Mesodermal cell (in vitro differentiated cells): ENCODE results near the gene B4GAT1. TPM values are rescaled to one million over a fixed set of nuclear protein-coding genes. Genes with fewer than 3 reads are reported as not detected.
"Not testable (repeated sequence)": the region's sequence is repeated elsewhere in the genome, so short reads cannot be mapped to it uniquely, and the experiment has no call there.

Experiments used
- H3K27ac ChIP-seq: 2 replicates; pipeline ENCODE4 v1.7.0; 2013; ENCODE audit warnings: mild to moderate bottlenecking, low read depth, low read length, moderate library complexity; ENCODE audit not compliant: severe bottlenecking
- H3K36me3 ChIP-seq: 2 replicates; pipeline ENCODE4 v1.7.1; 2013; ENCODE audit warnings: mild to moderate bottlenecking, low read length, moderate library complexity; ENCODE audit not compliant: control insufficient read depth, insufficient read depth
- H3K4me1 ChIP-seq: one replicate; pipeline ENCODE4 v1.7.1; 2013; ENCODE audit warnings: mild to moderate bottlenecking, low read length; ENCODE audit not compliant: insufficient read depth, control insufficient read depth, poor library complexity, severe bottlenecking
- H3K4me3 ChIP-seq: 2 replicates; pipeline ENCODE4 v1.7.0; 2013; ENCODE audit warnings: low read length, control low read depth, mild to moderate bottlenecking; ENCODE audit not compliant: insufficient read depth, poor library complexity, severe bottlenecking; ENCODE audit errors: extremely low read depth
- H3K9me3 ChIP-seq: 2 replicates; pipeline ENCODE4 v1.7.1; 2013; ENCODE audit warnings: mild to moderate bottlenecking, low read length, moderate library complexity; ENCODE audit not compliant: control insufficient read depth
- WGBS, 2 experiments: methylation state at CpG; one replicate each; pipeline ENCODE4 v1.1.5; 2013; ENCODE audit warnings: missing lambda C conversion rate in 2 of 2; ENCODE audit not compliant: insufficient coverage in 2 of 2; 5-methylcytosine and 5-hydroxymethylcytosine counted together
- polyA plus RNA-seq, 2 experiments: library from polyadenylated mRNA; stranded (reverse); fragments of 50-300 nt; gene quantifications; one replicate each; pipeline ENCODE4 v1.2.3, GENCODE V29; 2013

The B4GAT1 gene
- polyA plus RNA-seq (2013, experiment 1 of 2) = 38.6 TPM
- polyA plus RNA-seq (2013, experiment 2 of 2) = 37.6 TPM

DNA sequence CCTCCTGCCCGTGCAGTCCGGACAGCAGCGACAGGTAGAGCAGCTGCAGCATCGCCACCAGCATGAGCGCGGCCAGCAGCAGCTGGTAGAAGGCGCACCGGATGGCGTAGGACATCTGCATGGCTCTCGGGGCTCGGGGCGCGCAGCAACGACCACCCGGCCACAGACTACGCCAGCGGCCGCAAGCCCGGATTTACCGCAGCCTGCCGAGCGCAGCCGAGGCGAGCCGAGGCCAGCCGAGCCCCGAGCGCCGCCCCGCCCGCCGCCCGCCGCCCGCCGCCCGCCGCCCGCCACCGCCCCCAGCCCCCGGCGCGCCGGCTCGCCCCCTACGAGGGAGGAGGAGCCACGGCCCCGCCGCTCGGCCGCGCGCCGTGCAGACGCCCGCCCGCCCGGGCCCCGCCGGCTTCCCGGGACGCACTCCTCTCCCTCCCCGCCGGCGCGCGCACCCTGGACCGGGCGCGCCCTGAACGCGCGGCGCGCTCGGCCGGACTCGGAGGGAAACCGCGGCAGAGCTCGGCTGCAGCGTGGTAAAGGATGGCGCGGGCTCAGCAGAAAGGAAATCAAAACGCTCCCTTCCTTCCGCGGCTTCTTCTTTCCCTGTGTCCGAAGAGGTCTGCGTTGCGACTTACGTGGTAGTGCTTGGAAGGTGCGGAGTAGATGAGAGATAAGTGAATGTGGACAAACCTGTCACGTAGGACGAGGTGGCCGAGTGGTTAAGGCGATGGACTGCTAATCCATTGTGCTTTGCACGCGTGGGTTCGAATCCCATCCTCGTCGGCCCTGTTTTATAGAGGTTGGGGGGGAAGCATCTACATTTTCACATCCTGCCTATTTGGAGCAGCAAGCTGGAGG, at the start of gene B4GAT1:
B4GAT1 (minus strand) TSS at position 205 of the 852 bp plus-strand sequence; CDS start at position 121, 84 bp downstream.
- H3K4me3 ChIP-seq = peak within 1 kb of the TSS; percentile 69
- WGBS, 2 experiments = 0 to 2% methylated on average over 43 to 44 of the region's 101 CpGs

DNA sequence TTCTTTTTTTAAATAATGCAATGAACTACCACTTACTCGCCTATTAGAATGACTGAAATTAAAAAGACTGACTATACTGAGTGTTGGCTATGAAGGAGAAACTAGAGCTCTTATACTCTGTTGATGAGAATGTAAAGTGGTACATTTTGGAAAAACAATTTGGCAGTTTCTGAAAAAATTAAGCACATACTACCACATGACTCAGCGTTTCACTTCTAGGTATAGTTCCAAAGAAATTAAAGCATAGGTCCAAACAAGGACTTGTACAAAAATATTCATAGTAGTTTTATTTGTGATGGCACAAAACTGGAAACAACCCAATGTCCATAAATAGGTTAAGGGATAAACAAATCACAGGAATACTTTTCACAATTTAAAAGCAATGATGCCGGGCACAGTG, 46.5 kb upstream of the B4GAT1 start:
- H3K27ac ChIP-seq = no peak overlapping the region
- H3K36me3 ChIP-seq = no peaks in the 10 kb centered on the region
- H3K4me1 ChIP-seq = no peaks in the 10 kb centered on the region
- H3K4me3 ChIP-seq = no peak overlapping the region
- WGBS, 2 experiments = 60% methylated on average over 1 of the region's 3 CpGs; no CpG with 5 or more reads in 1 of the 2 experiments
- no peaks in the 10 kb centered on the region for H3K9me3 ChIP-seq

More for the DNA sequence above, at the start of gene B4GAT1:
- H3K9me3 ChIP-seq = no peaks in the 10 kb centered on the region
- peaks cover 8% of the 10 kb centered on the region for H3K36me3 ChIP-seq
- peaks cover 19% of the 10 kb centered on the region for H3K4me1 ChIP-seq
- peak within 1 kb of the TSS; percentile 89 for H3K27ac ChIP-seq

DNA sequence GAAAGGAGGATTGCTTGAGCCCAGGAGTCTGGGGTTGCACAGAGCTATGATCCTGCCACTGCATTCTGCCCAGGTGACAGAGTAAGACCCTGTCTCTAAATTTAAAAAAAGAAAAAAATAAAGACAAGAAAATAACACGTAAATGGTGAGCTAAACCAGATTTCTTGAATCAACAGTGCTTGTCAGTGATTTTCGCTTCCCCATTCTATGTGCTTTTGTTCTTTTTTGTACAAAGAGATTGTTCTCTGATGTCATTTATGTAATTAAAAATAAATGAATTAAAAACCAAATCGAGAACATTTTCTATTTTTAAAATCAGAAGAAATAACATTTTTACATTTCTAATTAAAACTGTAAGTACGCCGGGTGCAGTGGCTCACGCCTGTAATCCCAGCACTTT, 43.9 kb upstream of the B4GAT1 start:
- Histone ChIP-seq H3K9me3 (no peaks in the 10 kb centered on the region), H3K27ac (no peak overlapping the region), H3K4me1 (no peaks in the 10 kb centered on the region), H3K36me3 (no peaks in the 10 kb centered on the region), H3K4me3 (no peak overlapping the region)
- WGBS, 2 experiments = 95 to 100% methylated on average over 1 to 4 of the region's 6 CpGs

DNA sequence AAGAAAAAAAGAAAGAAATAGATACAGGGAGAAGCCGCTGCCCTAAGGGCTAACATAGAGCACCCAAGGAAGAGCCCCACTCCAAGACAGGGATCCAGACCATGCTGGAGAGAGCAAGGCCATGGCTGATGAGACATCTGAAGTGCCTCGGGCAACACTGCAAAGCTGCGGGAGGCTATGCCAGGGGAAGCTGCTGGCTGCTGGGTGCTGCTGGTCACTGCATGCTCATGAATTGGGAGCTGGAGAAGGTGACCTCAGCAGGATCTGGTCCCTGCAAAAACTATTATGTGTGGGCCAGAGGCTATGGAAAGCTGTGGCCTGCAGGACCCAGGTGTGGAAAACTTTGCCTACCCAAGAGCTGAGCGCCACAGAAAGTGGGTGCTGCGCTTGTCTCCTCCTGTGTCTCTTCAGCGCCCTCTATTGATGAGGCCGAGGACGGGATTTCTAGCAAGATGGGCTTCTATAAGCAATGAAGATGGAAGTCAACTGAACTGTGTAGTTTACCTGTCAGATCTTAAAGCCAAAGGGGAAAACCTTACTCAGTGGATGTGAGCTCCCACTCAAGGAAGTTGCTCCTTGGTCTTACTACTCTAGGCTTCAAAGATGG, 41.5 kb upstream of the B4GAT1 start:
- no peaks in the 10 kb centered on the region for H3K9me3 ChIP-seq
- no peaks in the 10 kb centered on the region for H3K4me1 ChIP-seq
- 33 to 36% methylated on average over 7 to 8 of the region's 8 CpGs for WGBS, 2 experiments

DNA sequence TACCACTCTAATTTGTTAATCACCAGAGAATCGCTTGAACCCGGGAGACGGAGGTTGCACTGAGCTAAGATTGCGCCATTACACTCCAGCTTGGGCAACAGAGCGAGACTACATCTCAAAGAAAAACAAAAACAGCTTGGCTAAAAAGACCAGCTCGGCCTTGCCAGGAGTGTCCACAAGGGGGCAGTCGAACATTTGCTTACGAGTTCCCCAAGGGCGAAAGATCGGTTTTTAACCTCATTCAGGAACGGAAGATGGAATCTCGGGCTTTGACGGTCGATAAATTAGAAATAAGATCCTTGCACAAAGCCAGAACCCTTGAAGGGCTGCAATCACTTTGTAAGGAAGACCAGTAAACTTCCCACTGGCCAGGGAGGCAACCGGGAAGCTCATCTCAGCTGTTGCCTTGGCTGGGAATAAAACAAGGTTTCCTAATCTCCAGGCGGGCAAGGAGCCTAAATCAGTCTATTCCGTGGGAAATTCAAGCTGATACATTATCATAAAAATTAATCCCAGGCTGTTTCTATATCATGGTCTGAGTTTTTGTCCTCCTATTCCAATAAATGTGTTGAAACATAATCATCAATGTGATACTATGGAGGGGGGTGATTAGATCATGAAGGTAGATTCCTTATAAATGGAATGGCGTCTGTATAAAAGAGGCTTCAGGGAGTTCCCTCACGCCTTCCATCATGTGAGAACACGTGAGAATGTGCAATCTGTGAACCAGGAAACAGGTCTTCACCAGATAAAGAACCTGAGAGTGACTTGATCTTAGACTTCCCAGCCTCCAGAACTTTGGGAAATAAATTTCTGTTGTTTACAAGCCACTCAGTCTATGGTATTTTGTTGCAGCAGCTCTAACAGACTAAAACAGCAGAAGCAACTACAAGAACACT, 39.0 kb upstream of the B4GAT1 start:
- H3K36me3 ChIP-seq = no peaks in the 10 kb centered on the region
- no peak overlapping the region for H3K27ac ChIP-seq
- peak overlapping the region; percentile 7 for H3K4me3 ChIP-seq
- H3K4me1 ChIP-seq = no peaks in the 10 kb centered on the region
- WGBS, 2 experiments = 19 to 24% methylated on average over 17 to 18 of the region's 20 CpGs
- H3K9me3 ChIP-seq = no peaks in the 10 kb centered on the region

More for the DNA sequence above, 41.5 kb upstream of the B4GAT1 start:
- Histone ChIP-seq H3K36me3 (no peaks in the 10 kb centered on the region), H3K4me3 (no peak overlapping the region), H3K27ac (no peak overlapping the region)

DNA sequence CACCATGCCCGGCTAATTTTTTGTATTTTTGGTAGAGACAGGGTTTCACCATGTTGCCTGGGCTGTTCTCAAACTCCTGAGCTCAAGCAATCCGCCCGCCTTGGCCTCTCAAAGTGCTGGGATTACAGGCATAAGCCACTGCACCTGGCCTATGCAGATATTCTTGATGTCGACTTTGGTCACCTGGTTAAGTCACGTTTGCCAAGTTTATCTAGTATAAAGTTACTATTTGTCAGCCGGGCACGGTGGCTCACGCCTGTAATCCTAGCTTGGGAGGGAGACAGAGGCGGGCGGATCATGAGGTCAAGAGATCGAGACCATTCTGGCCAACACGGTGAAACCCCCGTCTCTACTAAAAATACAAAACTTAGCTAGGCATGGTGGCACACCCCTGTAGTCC, 36.9 kb upstream of the B4GAT1 start:
- not testable (repeated sequence) for H3K4me1 ChIP-seq, H3K4me3 ChIP-seq, H3K27ac ChIP-seq, H3K36me3 ChIP-seq, H3K9me3 ChIP-seq
- 94 to 95% methylated on average over 9 to 13 of the region's 13 CpGs for WGBS, 2 experiments

DNA sequence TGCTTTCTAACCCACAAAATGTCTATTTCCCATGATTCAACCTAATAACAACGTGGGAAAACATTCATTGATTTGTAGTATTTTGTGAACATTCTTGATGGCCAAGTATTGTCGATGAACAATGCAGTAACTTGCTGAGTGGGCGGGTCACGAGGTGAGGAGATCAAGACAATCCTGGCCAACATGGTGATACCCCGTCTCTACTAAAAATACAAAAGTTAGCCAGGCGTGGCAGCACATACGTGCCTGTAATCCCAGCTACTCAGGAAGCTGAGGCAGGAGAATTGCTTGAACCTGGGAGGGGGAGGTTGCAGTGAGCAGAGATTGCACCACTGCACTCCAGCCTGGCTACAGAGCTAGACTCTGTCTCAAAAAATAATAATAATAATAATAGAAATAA, 32.8 kb upstream of the B4GAT1 start:
- not testable (repeated sequence) for H3K4me1 ChIP-seq, H3K4me3 ChIP-seq, H3K27ac ChIP-seq, H3K36me3 ChIP-seq, H3K9me3 ChIP-seq
- WGBS, 2 experiments = 56 to 61% methylated on average over 5 of the region's 7 CpGs

DNA sequence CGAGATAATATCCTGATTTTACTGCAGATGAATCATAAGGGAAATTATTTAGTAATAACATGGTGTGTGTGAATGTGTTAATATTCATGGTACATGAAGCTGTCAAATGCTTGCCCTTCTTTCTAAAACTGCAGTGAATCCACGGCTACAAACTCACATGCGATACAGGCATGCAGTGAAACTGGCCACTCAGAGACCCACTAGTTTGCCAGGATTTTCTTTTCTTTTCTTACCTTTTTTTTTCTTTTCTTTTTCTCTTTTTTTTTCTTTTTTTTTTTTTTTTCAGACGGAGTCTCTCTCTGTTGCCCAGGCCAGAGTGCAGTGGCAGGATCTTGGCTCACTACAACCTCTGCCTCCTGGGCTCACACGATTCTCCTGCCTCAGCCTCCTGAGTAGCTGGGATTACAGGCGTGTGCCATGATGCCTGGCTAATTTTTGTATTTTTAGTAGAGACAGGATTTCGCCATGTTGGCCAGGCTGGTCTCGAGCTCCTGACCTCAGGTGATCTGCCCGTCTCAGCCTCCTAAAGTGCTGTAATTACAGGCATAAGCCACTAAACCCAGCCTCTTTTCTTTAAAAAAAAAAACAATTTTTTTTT, 26.4 kb upstream of the B4GAT1 start:
- not testable (repeated sequence) for H3K27ac ChIP-seq, H3K4me3 ChIP-seq, H3K9me3 ChIP-seq
- H3K36me3 ChIP-seq = peaks cover 10% of the 10 kb centered on the region
- WGBS, 2 experiments = 90 to 93% methylated on average over 6 to 7 of the region's 9 CpGs
- peaks cover 20% of the 10 kb centered on the region for H3K4me1 ChIP-seq

DNA sequence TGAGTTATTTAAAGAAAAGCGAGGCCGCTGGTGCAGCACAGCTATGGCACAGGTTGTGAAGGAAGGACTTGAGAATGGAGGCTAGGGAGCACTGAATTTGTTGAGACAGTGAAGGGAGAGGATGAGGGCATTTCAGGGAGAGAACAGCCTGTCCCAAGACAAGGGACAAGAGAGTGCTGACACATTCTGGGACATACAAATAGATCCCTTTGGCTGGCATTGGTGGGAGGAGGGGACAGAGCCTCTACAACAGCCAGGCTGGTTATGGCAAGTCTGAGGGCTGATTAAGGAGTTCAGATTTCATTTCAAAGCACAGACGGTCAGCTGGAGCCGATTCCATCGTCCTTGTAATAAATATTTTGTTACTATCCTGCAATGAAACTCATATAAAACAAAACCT, 25.8 kb upstream of the B4GAT1 start:
- Histone ChIP-seq H3K4me1 (peaks cover 20% of the 10 kb centered on the region), H3K27ac (no peak overlapping the region), H3K9me3 (no peaks in the 10 kb centered on the region), H3K4me3 (no peak overlapping the region), H3K36me3 (peaks cover 16% of the 10 kb centered on the region)
- WGBS, 2 experiments = 90 to 94% methylated on average over 2 of the region's 5 CpGs
